Endothelial cell of umbilical vein (primary cell): ENCODE data around the gene GLYAT.

Source experiments
- GATA2 ChIP-seq: IDR thresholded peaks from 2 replicates; pipeline ENCODE4 v1.7.0; 2011; ENCODE audit warnings: low read depth, mild to moderate bottlenecking, moderate library complexity, mixed read lengths, low read length; ENCODE audit not compliant: insufficient read length, insufficient read depth
- JUN ChIP-seq: IDR thresholded peaks from 2 replicates; pipeline ENCODE4 v1.6.1; 2011; ENCODE audit warnings: borderline replicate concordance, low read depth; ENCODE audit not compliant: insufficient read length, insufficient read depth
- MAX ChIP-seq: IDR thresholded peaks from 2 replicates; pipeline ENCODE4 v1.6.1; 2011; ENCODE audit not compliant: insufficient read depth, insufficient read length
- POLR2A ChIP-seq: IDR thresholded peaks from 2 replicates; pipeline ENCODE4 v1.6.1; 2012; ENCODE audit warnings: low read depth, mild to moderate bottlenecking, control low read depth, low read length
- POLR2AphosphoS5 ChIP-seq: IDR thresholded peaks from 2 replicates; pipeline ENCODE4 v1.6.1; 2012; ENCODE audit warnings: low read depth, mild to moderate bottlenecking, control low read depth, low read length, moderate library complexity; ENCODE audit not compliant: insufficient read depth
- TF ChIP-seq, protein P1 (sequence below), 2 donors: IDR thresholded peaks; 1 replicate in 1 of 2; 2 replicates in 1 of 2; pipeline ENCODE4 v1.5.1; 2011; ENCODE audit warnings: low read length in 2 of 2, mild to moderate bottlenecking in 2 of 2, moderate library complexity in 2 of 2, control low read depth in 1 of 2, inconsistent platforms in 1 of 2, low read depth in 1 of 2; ENCODE audit not compliant: insufficient read depth in 1 of 2; ENCODE audit errors: extremely low read depth in 1 of 2

GRCh38 chr11:58768137-58768536 lies 36.4 kb upstream of the GLYAT start:
- TF ChIP-seq, protein P1, sequence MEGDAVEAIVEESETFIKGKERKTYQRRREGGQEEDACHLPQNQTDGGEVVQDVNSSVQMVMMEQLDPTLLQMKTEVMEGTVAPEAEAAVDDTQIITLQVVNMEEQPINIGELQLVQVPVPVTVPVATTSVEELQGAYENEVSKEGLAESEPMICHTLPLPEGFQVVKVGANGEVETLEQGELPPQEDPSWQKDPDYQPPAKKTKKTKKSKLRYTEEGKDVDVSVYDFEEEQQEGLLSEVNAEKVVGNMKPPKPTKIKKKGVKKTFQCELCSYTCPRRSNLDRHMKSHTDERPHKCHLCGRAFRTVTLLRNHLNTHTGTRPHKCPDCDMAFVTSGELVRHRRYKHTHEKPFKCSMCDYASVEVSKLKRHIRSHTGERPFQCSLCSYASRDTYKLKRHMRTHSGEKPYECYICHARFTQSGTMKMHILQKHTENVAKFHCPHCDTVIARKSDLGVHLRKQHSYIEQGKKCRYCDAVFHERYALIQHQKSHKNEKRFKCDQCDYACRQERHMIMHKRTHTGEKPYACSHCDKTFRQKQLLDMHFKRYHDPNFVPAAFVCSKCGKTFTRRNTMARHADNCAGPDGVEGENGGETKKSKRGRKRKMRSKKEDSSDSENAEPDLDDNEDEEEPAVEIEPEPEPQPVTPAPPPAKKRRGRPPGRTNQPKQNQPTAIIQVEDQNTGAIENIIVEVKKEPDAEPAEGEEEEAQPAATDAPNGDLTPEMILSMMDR (IDR thresholded peaks at IDR 0.05; ENCODE audit: extremely low read depth in 1 of 2, insufficient read depth in 1 of 2, low read depth in 1 of 2, low read length in 2 of 2): no peak
- TF ChIP-seq MAX: no peak
- no peak for TF ChIP-seq POLR2A
- no peak for TF ChIP-seq JUN
- TF ChIP-seq POLR2AphosphoS5: no peak
- TF ChIP-seq GATA2: no peak
